Endothelial cell of umbilical vein (primary cell): Measurements from ENCODE around the gene ARNT2. TPM values are rescaled to one million over a fixed set of nuclear protein-coding genes. Genes with fewer than 3 reads are reported as not detected.
A peak's percentile ranks its signal among the peaks of the same experiment; 100 is the strongest.

Experiments used
- BruUV-seq: library from RNA; stranded (reverse); fragments of 400-500 nt; replicated peaks from 2 replicates; lab custom pipeline; 2021; lab: Mats Ljungman, UMichigan
- CTCF ChIA-PET: fragments of 300-600, 350-600 bp; sonication (Branson Sonifier 250); formaldehyde crosslinking; loops from one replicate; lab custom pipeline; 2021; ENCODE audit warnings: antibody characterized with exemption, inconsistent platforms; lab: Charles Lee
- POLR2A ChIA-PET: fragments of 300-600, 350-600 bp; sonication (Branson Sonifier 250); formaldehyde crosslinking; loops from one replicate; lab custom pipeline; 2021; ENCODE audit warnings: antibody characterized with exemption, inconsistent platforms; lab: Charles Lee
- DNase-seq: peaks from one replicate; pipeline ENCODE4 v3.0.0-alpha.2; 2011; ENCODE audit warnings: low read depth, low spot score
- FAIRE-seq: peaks from 2 replicates; lab custom pipeline; 2011; peaks lifted over from hg19 to GRCh38; lab: Jason Lieb, UNC
- H2AFZ ChIP-seq: 2 replicates; pipeline ENCODE4 v1.6.0; 2012; ENCODE audit warnings: low read depth, low read length, control low read depth, inconsistent platforms
- H3K27ac ChIP-seq: 2 replicates; pipeline ENCODE4 v1.5.1; 2011; ENCODE audit warnings: low read depth, mild to moderate bottlenecking, control low read depth, low read length, moderate library complexity; ENCODE audit not compliant: insufficient read depth
- H3K27me3 ChIP-seq, 2 experiments: 2 replicates each; pipeline versions ENCODE4 v1.6.0 to v1.6.1; 2011; ENCODE audit warnings: low read length in 2 of 2, mixed read lengths in 1 of 2; ENCODE audit not compliant: control insufficient read depth in 2 of 2, insufficient read depth in 2 of 2
- H3K36me3 ChIP-seq, 2 experiments: 2 replicates in 1 of 2; 3 replicates in 1 of 2; pipeline ENCODE4 v1.5.1; 2011; ENCODE audit warnings: low read length in 2 of 2, mild to moderate bottlenecking in 1 of 2, moderate library complexity in 1 of 2; ENCODE audit not compliant: control insufficient read depth in 2 of 2, insufficient read depth in 2 of 2; ENCODE audit errors: extremely low read depth in 1 of 2
- H3K4me1 ChIP-seq: 3 replicates; pipeline ENCODE4 v1.5.1; 2011; ENCODE audit warnings: mild to moderate bottlenecking, low read length; ENCODE audit not compliant: control insufficient read depth, insufficient read depth; ENCODE audit errors: extremely low read depth
- H3K4me2 ChIP-seq: 2 replicates; pipeline ENCODE4 v1.6.1; 2011; ENCODE audit warnings: low read length, control low read depth, mixed read lengths; ENCODE audit not compliant: insufficient read depth
- H3K4me3 ChIP-seq, 3 experiments: fragments of 200-600 bp in 1 of 3; sonication (generic), shearing (Covaris generic) in 1 of 3; replicated peaks in 1 of 3; 2 replicates each; pipeline ENCODE4 v1.5.1; 2011 to 2016; ENCODE audit warnings: control low read depth in 3 of 3, low read length in 3 of 3, mild to moderate bottlenecking in 2 of 3, inconsistent platforms in 1 of 3, low read depth in 1 of 3, moderate library complexity in 1 of 3; ENCODE audit not compliant: insufficient read depth in 1 of 3
- H3K79me2 ChIP-seq: 2 replicates; pipeline ENCODE4 v1.6.0; 2012; ENCODE audit warnings: low read length, inconsistent platforms; ENCODE audit not compliant: control insufficient read depth, insufficient read depth
- H3K9ac ChIP-seq: replicated peaks from 2 replicates; pipeline ENCODE3; 2011; ENCODE audit warnings: low read length, control low read depth; ENCODE audit not compliant: insufficient read depth; ENCODE audit errors: extremely low read depth
- H3K9me1 ChIP-seq: replicated peaks from 3 replicates; pipeline ENCODE4 v1.6.0; 2011; ENCODE audit warnings: mild to moderate bottlenecking, low read length; ENCODE audit not compliant: control insufficient read depth, insufficient read depth; ENCODE audit errors: extremely low read depth
- H3K9me3 ChIP-seq: replicated peaks from 2 replicates; pipeline ENCODE4 v1.5.1; 2012; ENCODE audit warnings: low read length, inconsistent platforms; ENCODE audit not compliant: control insufficient read depth, insufficient read depth
- H4K20me1 ChIP-seq: replicated peaks from 2 replicates; pipeline ENCODE3; 2011; ENCODE audit warnings: mild to moderate bottlenecking, low read length; ENCODE audit not compliant: control insufficient read depth, insufficient read depth; ENCODE audit errors: extremely low read depth
- EZH2 ChIP-seq: IDR thresholded peaks from 2 replicates; pipeline ENCODE4 v1.6.1; 2012; ENCODE audit warnings: borderline replicate concordance, low read depth, mild to moderate bottlenecking, moderate library complexity, low read length, inconsistent platforms; ENCODE audit not compliant: severe bottlenecking
- FOS ChIP-seq: IDR thresholded peaks from 2 replicates; pipeline ENCODE4 v1.6.1; 2011; ENCODE audit warnings: mild to moderate bottlenecking, low read length, moderate library complexity, borderline replicate concordance; ENCODE audit not compliant: insufficient read depth
- GATA2 ChIP-seq: IDR thresholded peaks from 2 replicates; pipeline ENCODE4 v1.7.0; 2011; ENCODE audit warnings: low read depth, mild to moderate bottlenecking, moderate library complexity, mixed read lengths, low read length; ENCODE audit not compliant: insufficient read length, insufficient read depth
- JUN ChIP-seq: IDR thresholded peaks from 2 replicates; pipeline ENCODE4 v1.6.1; 2011; ENCODE audit warnings: borderline replicate concordance, low read depth; ENCODE audit not compliant: insufficient read length, insufficient read depth
- MYC ChIP-seq: IDR thresholded peaks from one replicate; pipeline ENCODE4 v1.6.1; 2011; ENCODE audit warnings: mild to moderate bottlenecking, low read depth, low read length
- POLR2A ChIP-seq: IDR thresholded peaks from 2 replicates; pipeline ENCODE4 v1.6.1; 2012; ENCODE audit warnings: low read depth, mild to moderate bottlenecking, control low read depth, low read length
- POLR2AphosphoS5 ChIP-seq: IDR thresholded peaks from 2 replicates; pipeline ENCODE4 v1.6.1; 2012; ENCODE audit warnings: low read depth, mild to moderate bottlenecking, control low read depth, low read length, moderate library complexity; ENCODE audit not compliant: insufficient read depth
- dilution Hi-C: fragments of 300-500 bp; cut with MboI; formaldehyde crosslinking; loops from one replicate; pipeline ENCODE4 v1.15.0; 2019; ENCODE audit warnings: low sequenced_read_pairs; ENCODE audit not compliant: extremely low pct_ligation_motif_present
- intact Hi-C: fragments of 100-400 bp; cut with micrococcal nuclease; formaldehyde crosslinking; loops from one replicate; pipeline ENCODE4 v1.10.0; 2022
- polyA plus RNA-seq, 4 experiments: library from polyadenylated mRNA; depleted of rRNA in 3 of 4; stranded (reverse) in 3 of 4; unstranded in 1 of 4; fragments of >200 nt; gene quantifications; 2 replicates each; pipeline versions ENCODE4 v1.2.1 to v1.2.3, GENCODE V29; 2011 to 2012; ENCODE audit warnings: missing spikeins in 1 of 4
- total RNA-seq: library from RNA; stranded (reverse); gene quantifications from 2 replicates; pipeline ENCODE4 v1.2.3, GENCODE V29; 2021
- TF ChIP-seq, protein P1 (sequence below), 2 donors: IDR thresholded peaks; 1 replicate in 1 of 2; 2 replicates in 1 of 2; pipeline ENCODE4 v1.5.1; 2011; ENCODE audit warnings: low read length in 2 of 2, mild to moderate bottlenecking in 2 of 2, moderate library complexity in 2 of 2, control low read depth in 1 of 2, inconsistent platforms in 1 of 2, low read depth in 1 of 2; ENCODE audit not compliant: insufficient read depth in 1 of 2; ENCODE audit errors: extremely low read depth in 1 of 2
- TF ChIP-seq, protein P2 (sequence below): IDR thresholded peaks from 2 replicates; pipeline ENCODE4 v1.6.1; 2011; ENCODE audit not compliant: insufficient read depth, insufficient read length

Gene ARNT2
- total and polyA plus RNA-seq, 2 donors (not counting 3 experiments of a cell fraction or from before 2014, with no cell fraction given) = 0.03 to 0.20 TPM

DNA sequence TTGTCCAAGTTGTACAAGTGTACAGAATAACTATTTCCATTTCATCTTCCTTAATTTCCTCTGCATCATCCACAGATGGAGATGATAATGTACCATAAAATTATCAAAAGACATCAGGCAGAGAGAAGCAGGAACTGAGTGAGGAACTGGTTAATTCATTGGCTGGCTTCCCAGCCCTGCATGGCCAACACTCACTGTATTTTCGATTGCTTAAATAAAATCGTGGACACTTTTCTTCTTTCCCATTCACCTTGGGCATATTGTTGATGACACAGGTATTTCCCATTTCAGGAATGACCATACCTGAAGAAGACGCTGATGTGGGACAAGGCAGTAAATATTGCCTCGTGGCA lies 146.7 kb downstream of the ARNT2 start:
- H3K27me3 ChIP-seq = no peaks in the 10 kb centered on the region
- no TSS peak for BruUV-seq
- H3K4me1 ChIP-seq = no peaks in the 10 kb centered on the region
- H3K79me2 ChIP-seq = no peaks in the 10 kb centered on the region
- H3K27ac ChIP-seq = no peak overlapping the region
- intact Hi-C loops = no loop called here
- H2AFZ ChIP-seq = no peak overlapping the region
- ChIA-PET POLR2A (no interaction called here), CTCF (interaction anchor here (1.3 kb wide), 1 partner anchor 17 kb away, joined by 3 read pairs; no protein-coding TSS in a partner anchor)
- H3K4me2 ChIP-seq = no peak overlapping the region
- no peak overlapping the region for H3K4me3 ChIP-seq
- no peaks in the 10 kb centered on the region for H3K9me1 ChIP-seq
- no peak for FAIRE-seq
- DNase-seq = peak; percentile 17
- H3K9me3 ChIP-seq = no peaks in the 10 kb centered on the region
- no peaks in the 10 kb centered on the region for H3K36me3 ChIP-seq
- dilution Hi-C loops = loop anchor here (25.0 kb wide), 1 partner anchor 161 kb away; no protein-coding TSS in a partner anchor
- no peak overlapping the region for H3K9ac ChIP-seq
- no peaks in the 10 kb centered on the region for H4K20me1 ChIP-seq
- TF ChIP-seq GATA2 = peak; percentile 44
- TF ChIP-seq FOS = no peak

DNA sequence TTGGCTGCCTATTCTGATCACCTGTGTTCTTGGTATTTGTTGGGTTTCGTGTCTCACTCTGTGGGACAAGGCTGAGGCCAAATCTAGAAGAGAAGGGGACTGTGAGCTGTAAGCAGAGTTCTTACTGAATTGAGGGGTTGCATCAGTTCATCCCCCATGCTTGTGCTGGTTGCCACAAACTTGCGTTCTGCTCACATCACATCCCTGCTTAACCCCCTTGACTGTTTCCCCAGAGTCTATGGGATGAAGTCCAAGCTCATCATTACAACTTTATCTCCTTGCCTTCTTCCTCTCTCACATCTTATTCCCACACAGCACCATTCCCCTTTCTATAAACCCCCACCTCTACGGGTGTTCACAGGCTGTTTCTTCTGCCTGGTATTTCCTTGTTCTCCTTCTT lies 147.2 kb downstream of the ARNT2 start:
- H3K9ac ChIP-seq = no peak overlapping the region
- H3K27ac ChIP-seq = no peak overlapping the region

More for the DNA sequence above, 147.2 kb downstream of the ARNT2 start:
- no peak overlapping the region for H3K4me2 ChIP-seq
- no peak for FAIRE-seq
- no peaks in the 10 kb centered on the region for H3K36me3 ChIP-seq
- no peaks in the 10 kb centered on the region for H3K4me1 ChIP-seq
- dilution Hi-C loops (loop anchor here (25.0 kb wide), 1 partner anchor 161 kb away; no protein-coding TSS in a partner anchor), intact Hi-C loops (no loop called here)
- ChIA-PET CTCF (interaction anchor here (1.3 kb wide), 1 partner anchor 16 kb away, joined by 3 read pairs; no protein-coding TSS in a partner anchor), POLR2A (no interaction called here)
- H4K20me1 ChIP-seq = no peaks in the 10 kb centered on the region
- TF ChIP-seq FOS = no peak
- TF ChIP-seq GATA2 = no peak
- TF ChIP-seq POLR2A = no peak
- TF ChIP-seq EZH2 = no peak
- TF ChIP-seq MYC = no peak
- TF ChIP-seq, protein P1, sequence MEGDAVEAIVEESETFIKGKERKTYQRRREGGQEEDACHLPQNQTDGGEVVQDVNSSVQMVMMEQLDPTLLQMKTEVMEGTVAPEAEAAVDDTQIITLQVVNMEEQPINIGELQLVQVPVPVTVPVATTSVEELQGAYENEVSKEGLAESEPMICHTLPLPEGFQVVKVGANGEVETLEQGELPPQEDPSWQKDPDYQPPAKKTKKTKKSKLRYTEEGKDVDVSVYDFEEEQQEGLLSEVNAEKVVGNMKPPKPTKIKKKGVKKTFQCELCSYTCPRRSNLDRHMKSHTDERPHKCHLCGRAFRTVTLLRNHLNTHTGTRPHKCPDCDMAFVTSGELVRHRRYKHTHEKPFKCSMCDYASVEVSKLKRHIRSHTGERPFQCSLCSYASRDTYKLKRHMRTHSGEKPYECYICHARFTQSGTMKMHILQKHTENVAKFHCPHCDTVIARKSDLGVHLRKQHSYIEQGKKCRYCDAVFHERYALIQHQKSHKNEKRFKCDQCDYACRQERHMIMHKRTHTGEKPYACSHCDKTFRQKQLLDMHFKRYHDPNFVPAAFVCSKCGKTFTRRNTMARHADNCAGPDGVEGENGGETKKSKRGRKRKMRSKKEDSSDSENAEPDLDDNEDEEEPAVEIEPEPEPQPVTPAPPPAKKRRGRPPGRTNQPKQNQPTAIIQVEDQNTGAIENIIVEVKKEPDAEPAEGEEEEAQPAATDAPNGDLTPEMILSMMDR (IDR thresholded peaks at IDR 0.05; ENCODE audit: extremely low read depth in 1 of 2, insufficient read depth in 1 of 2, low read depth in 1 of 2, low read length in 2 of 2) = no peak
- TF ChIP-seq, protein P2, sequence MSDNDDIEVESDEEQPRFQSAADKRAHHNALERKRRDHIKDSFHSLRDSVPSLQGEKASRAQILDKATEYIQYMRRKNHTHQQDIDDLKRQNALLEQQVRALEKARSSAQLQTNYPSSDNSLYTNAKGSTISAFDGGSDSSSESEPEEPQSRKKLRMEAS = no peak
- TF ChIP-seq JUN = no peak
- TF ChIP-seq POLR2AphosphoS5 = no peak
- no peaks in the 10 kb centered on the region for H3K9me3 ChIP-seq
- H2AFZ ChIP-seq = no peak overlapping the region
- no peaks in the 10 kb centered on the region for H3K9me1 ChIP-seq
- H3K79me2 ChIP-seq = no peaks in the 10 kb centered on the region
- DNase-seq = no peak
- BruUV-seq = no TSS peak
- no peak overlapping the region for H3K4me3 ChIP-seq
- no peaks in the 10 kb centered on the region for H3K27me3 ChIP-seq
